Activated naive CD4-positive, alpha-beta T cell treated with anti-CD3 and anti-CD28 coated beads, Interleukin-2, amount 50 U/mL, for 72 hours (primary cell): ENCODE data around the gene DNASE2B. TPM values are rescaled to one million over a fixed set of nuclear protein-coding genes. Genes with fewer than 3 reads are reported as not detected.
"Not testable (repeated sequence)": the region's sequence is repeated elsewhere in the genome, so short reads cannot be mapped to it uniquely, and the experiment has no call there.

Source experiments
- ATAC-seq, 2 donors: fragments of 150-1000 bp; cut with Tn5 transposase; 2 replicates each; pipeline ENCODE4 v1.10.0; 2021; ENCODE audit warnings: mild to moderate bottlenecking in 2 of 2, moderate library complexity in 2 of 2
- DNase-seq, 2 donors: peaks; one replicate each; pipeline ENCODE4 v3.0.0; 2021 to 2022; ENCODE audit warnings: low spot score in 2 of 2
- H3K27ac Mint-ChIP-seq, 2 donors: one replicate each; pipeline ENCODE4 v1.8.0; 2022; ENCODE audit warnings: mild to moderate bottlenecking in 2 of 2, mixed read lengths in 2 of 2
- H3K36me3 Mint-ChIP-seq, 2 donors: one replicate each; pipeline ENCODE4 v1.8.0; 2022; ENCODE audit warnings: mixed read lengths in 2 of 2
- H3K9me3 Mint-ChIP-seq, 2 donors: one replicate each; pipeline ENCODE4 v1.8.0; 2022; ENCODE audit warnings: mixed read lengths in 2 of 2
- total RNA-seq, 2 donors: library from RNA; stranded (reverse); gene quantifications; one replicate each; pipeline ENCODE4 v1.2.3, GENCODE V29; 2022

Gene DNASE2B
- total RNA-seq, 2 donors from 2014 or later, result not detected

DNA sequence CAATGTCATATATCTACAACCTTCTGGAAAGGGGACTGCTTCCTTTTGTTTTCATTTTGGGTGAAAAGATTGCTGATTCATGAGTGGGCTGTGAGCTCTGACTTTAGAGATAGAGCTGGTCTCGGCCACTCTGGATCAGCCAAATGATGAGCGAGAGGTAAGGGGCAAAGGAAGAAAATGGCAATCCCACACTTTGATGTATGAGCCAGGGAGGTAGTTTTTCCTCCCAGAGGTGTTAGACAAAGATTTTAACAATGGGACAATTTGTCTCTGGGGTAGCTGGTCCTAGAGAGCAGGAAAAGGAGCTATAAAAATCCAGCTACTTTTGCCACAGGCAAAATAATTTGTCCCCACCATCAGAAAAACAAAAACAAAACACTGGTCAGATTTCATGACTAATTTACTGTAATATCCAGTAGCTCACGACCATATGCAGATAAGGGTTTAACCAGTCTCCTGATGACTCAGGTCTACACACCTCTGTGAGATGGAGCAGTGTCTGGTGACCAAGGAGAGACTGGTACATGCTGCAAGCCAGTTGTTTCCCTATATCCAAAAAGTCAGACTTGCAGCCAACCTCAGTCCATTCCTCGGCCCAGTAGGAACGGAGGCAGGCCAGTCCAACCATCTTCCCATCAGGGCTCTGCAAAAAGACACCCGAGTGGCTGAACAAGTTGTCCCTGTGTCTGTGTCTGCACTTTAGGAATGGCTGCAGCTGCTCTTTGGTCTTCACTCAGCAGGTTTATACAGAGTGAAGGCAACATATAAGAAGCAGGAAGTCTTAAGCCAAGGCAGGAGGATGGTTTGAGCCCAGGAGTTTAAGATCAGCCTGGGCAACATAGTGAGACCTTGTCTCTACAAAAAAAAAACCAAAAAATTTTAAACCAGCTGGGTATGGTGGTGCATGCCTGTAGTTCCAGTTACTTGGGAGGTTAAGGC is 29.2 kb downstream of the DNASE2B start:
- no peak for DNase-seq
- ATAC-seq, result peak in 1 of 2 donors; percentile 34
- Mint-ChIP-seq H3K9me3 (peaks cover 0 to 10% of the 10 kb centered on the region in 2 donors), H3K27ac (no peak overlapping the region), H3K36me3 (no peaks in the 10 kb centered on the region)

DNA sequence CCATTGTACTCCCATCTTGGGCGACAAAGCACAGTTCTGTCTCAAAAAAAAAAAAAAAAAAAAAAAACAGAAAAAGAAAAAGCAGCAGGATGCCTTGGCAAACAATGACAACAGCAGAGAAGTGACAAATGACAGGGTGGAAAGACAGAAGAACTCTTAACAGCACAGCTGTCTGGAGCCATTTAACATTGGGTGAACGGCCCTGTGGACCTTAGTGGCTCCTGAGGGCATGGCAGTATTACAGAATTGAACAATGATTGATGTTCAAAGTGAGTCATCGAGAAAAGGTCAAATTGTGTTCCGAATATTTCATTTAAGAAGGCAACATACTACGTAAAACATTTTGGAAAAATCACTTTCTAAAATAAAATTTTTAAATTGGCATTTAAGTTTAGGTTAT is 30.0 kb downstream of the DNASE2B start:
- peaks cover 0 to 10% of the 10 kb centered on the region in 2 donors for H3K9me3 Mint-ChIP-seq
- no peak overlapping the region for H3K27ac Mint-ChIP-seq
- ATAC-seq, result no peak
- no peaks in the 10 kb centered on the region for H3K36me3 Mint-ChIP-seq
- DNase-seq, result no peak

DNA sequence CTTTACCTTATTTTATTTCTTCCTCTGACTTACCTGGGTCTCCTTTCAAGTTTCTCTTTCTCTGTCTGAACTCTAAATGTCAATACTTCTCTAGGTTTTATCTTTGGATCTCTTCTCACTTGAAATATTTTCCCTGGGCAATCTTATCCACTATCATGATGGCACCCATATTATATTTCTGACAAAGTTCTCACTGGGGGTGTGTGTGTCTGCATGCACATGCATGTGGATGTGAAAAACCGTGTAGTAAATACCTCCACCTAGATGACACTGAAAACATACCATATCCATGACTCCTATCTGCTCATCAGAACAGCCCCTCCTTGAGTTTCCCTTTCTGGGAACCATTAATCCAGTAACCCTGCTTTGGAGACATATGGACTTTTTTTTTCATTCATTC is 30.9 kb downstream of the DNASE2B start:
- DNase-seq (no peak), ATAC-seq (no peak)
- H3K9me3 Mint-ChIP-seq, result peaks cover 0 to 10% of the 10 kb centered on the region in 2 donors
- H3K36me3 Mint-ChIP-seq, result no peaks in the 10 kb centered on the region
- no peak overlapping the region for H3K27ac Mint-ChIP-seq

DNA sequence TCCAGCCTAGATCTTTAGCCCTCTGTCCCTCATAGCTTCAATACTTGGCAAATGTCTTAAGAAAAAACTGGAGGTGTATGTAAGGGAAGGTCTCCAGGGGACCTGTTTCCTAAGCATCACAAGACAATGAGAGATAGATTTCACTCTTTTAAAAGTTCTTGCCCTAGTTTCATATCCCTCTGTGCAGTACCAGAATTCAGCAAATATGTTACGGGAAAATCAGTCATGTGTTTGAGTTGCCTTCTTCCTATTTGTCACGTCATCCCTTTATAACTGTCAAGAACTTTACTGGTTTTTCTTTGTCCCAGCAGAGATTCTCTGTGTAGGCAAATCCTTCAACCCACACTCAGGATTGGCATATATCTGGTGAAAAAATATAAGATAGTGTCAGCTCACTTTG is 32.3 kb downstream of the DNASE2B start:
- Mint-ChIP-seq H3K27ac (no peak overlapping the region), H3K36me3 (no peaks in the 10 kb centered on the region), H3K9me3 (peaks cover 0 to 10% of the 10 kb centered on the region in 2 donors)
- DNase-seq (no peak), ATAC-seq (no peak)

DNA sequence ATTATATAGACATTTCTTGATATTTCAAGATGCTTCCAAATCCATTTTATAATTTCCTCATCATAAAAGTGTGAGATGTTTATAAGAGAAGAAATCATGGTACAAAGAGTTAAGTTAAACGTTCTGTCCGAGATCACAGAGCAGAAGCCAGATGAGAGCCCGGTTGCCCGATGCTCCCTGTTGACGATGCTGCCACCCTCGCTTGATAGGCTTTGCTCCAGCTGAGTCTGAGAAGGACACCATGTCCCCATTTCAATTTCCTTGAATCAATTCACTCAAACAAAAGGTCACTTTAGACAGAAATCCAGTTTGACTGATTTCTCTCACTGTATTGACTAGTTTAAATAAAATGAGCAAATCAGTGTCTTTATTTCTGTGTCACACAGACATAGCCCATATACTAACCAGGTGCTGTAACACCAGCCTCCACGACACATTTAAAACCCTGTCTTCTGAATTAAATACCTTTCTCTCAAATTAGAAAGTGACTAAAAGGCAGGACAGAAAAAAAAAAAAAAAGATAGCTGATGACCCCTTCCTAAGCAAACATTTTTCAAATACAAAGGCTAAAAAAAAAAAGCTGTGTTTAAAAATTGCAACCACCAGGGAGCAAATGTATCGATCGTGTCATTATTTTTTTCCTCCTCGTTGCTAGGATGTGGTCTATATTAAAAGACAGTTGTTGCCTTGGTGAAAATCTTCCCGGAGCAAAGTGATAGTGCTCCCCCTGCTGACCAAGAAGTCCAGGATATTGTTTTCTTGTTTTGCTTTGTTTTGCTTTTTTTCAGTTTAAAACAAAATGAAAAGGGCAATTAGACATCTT is 35.2 kb downstream of the DNASE2B start:
- peaks cover 0 to 10% of the 10 kb centered on the region in 2 donors for H3K9me3 Mint-ChIP-seq
- H3K27ac Mint-ChIP-seq, result peak overlapping the region in 1 of 2 donors; percentile 34
- DNase-seq, result peak in 1 of 2 donors; percentile 52
- peak; percentile 75 to 87 for ATAC-seq
- no peaks in the 10 kb centered on the region for H3K36me3 Mint-ChIP-seq

DNA sequence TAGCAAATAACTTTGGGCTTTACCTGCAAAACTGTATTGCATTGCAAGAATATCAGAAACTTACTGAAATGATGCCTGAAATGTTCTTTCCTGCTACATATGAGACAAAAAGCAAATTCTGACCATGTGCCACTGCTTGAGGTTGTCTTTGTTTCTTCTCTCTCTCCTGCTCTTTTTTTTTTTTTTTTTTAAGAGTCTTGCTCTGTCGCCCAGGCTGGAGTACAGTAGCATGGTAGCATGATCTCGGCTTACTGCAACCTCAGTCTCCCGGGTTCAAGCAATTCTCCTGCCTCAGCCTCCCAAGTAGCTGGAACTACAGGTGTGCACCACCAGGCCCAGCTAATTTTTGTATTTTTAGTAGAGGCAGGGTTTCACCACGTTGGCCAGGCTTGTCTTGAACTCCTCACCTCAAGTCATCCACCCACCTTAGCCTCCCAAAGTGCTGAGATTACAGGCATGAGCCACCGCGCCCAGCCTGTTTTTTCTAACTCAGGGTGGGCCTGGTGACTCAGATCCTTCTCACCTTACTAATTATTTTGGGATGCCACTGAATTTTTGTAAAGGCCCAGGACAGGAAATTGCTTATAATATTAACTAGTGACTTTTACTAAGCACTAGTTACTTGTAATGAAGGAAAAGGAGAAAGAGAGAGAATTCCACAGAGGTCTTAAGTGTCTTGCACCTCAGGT is 35.9 kb downstream of the DNASE2B start:
- ATAC-seq, result peak; percentile 16 to 26
- no peak for DNase-seq
- no peak overlapping the region for H3K27ac Mint-ChIP-seq
- peaks cover 0 to 10% of the 10 kb centered on the region in 2 donors for H3K9me3 Mint-ChIP-seq
- H3K36me3 Mint-ChIP-seq, result no peaks in the 10 kb centered on the region

DNA sequence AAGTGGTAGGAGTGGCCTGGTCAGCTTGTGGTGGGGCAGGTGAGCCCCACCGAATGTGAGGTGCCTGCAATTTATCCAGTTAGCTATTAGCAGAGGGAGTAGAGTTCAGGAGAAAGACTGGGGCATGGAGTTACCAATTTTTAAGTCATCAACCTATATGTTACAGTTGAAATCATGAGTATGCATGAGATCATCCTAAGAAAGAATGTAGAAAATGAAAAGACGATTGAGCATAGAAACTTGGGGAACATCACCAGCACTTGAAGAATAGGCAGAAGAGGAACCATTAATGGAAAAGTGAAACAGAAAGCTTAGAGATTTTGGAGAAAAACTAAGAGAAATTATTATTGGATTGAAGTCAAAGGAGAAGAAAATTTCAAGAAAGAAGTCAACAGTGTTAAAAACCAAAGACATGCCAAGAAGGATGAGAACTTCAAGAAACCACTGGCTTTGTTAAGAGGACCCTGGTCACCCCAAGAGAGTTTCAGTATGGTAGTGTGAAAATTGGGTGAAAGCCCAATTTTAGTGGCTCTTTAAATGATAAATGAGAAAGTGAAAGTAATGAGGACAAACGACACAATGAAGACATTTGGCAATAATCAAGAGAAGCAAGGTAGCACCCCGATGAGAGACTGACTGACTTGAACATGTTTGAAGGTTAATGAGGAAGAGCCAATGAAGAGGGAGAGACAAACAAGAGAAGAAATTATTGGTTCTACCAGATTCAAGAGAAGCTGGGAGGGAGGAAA is 36.7 kb downstream of the DNASE2B start:
- H3K27ac Mint-ChIP-seq, result no peak overlapping the region
- ATAC-seq (peak; percentile 19 to 30), DNase-seq (no peak)
- peaks cover 0 to 5% of the 10 kb centered on the region in 2 donors for H3K9me3 Mint-ChIP-seq
- no peaks in the 10 kb centered on the region for H3K36me3 Mint-ChIP-seq

DNA sequence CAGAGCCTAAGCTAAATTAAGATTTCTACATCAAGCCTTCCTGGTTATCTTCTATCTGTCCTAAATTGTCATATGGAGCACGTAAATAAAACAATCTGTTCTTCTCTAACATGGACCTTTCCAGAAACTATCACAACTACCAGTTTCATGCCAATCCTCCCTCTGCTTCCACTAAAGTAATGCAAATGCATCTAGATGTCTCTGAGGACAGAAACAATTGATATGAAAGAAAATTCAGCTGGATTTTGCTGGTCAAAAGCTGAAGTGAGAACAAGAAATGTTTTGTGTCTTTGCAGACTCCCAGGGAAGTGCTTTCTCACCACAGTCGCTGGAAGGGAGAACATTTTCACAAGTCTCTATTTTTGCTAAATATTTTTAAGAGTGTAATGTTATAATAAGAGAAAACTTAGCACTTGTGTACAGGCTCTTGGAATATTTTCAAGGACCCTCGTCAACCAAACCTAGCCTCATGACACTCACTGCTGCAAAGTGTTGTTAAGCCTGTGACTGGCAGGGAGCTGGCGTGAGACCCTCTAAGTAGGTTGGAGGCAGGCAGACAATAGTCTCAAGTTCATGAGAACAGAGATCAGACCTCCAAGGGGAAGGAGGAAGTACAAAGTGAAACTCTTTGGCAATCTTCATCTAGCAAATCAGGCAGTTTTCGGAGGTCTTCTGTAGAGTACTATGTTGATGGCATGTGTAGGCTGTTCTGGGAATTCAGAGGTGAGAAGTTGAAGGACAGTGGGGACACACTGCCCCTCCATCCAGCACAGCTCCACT is 38.8 kb downstream of the DNASE2B start:
- Mint-ChIP-seq H3K9me3 (no peaks in the 10 kb centered on the region), H3K27ac (peak overlapping the region in 1 of 2 donors; percentile 57), H3K36me3 (no peaks in the 10 kb centered on the region)
- ATAC-seq (peak in 1 of 2 donors; percentile 14), DNase-seq (no peak)

DNA sequence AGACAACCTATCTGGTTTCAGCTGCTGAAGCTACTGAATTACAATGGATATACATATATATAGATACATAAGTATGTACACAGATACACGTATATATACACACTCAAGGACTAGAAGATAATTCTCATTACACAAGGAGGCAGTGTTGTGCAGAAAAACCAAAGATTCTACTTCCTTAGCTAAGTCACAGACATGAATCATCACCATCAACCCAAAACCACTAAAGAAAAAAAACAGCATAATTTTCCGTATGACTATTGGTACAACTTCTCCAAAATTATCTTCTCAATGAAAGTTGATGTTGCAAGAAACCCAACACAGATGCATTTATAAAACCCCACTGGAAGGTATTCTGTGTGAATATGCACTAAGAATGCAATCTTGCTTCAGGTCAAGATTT is 44.0 kb downstream of the DNASE2B start:
- Mint-ChIP-seq H3K9me3 (peaks cover 0 to 11% of the 10 kb centered on the region in 2 donors), H3K27ac (peak overlapping the region in 1 of 2 donors; percentile 42), H3K36me3 (peaks cover 0 to 5% of the 10 kb centered on the region in 2 donors)
- no peak for DNase-seq
- ATAC-seq, result peak; percentile 96 to 100

DNA sequence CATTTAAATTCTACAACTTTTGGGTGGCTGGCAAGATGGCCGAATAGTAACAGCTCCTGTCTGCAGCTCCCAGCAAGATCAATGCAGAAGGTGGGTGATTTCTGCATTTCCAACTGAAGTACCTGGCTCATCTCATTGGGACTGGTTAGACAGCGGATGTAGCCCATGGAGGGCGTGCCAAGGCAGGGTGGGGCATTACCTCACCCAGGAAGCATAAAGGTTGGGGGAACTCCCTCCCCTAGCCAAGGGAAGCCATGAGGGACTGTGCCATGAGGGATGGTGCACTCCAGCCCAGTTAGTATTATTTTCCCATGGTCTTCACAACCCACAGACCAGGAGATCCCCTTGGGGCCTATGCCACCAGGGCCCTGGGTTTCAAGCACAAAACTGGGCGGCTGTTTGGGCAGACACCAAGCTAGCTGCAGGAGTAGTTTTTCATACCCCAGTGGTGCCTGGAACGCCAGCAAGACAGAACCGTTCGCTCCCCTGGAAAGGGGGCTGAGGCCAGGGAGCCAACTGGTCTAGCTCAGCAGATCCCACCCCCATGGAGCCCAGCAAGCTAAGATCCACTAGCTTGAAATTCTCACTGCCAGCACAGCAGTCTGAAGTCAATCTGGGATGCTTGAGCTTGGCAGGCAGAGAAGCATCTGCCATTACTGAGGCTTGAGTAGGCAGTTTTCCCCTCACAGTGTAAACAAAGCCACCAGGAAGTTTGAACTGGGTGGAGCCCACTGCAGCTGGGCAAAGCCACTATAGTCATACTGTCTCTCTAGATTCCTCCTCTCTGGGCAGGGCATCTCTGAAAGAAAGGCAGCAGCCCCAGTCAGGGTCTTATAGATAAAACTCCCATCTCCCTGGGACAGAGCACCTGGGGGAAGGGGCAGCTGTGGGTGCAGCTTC is 44.7 kb downstream of the DNASE2B start:
- not testable (repeated sequence) for H3K36me3 Mint-ChIP-seq, DNase-seq
- H3K9me3 Mint-ChIP-seq, result peaks cover 0 to 11% of the 10 kb centered on the region in 2 donors
- peak overlapping the region in 1 of 2 donors; percentile 42 for H3K27ac Mint-ChIP-seq
- peak; percentile 44 to 80 for ATAC-seq

DNA sequence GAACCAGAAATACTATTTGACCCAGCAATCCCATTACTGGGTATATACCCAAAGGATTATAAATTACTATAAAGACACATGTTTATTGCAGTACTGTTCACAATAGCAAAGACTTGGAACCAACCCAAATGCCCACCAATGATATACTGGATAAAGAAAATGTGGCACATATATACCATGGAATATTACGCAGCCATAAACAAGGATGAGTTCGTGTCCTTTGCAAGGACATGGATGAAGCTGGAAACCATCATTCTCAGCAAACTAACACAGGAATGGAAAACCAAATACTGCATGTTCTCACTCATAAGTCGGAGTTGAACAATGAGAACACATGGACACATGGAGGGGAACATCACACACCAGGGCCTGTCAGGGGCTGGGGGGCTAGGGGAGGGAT is 50.4 kb downstream of the DNASE2B start:
- not testable (repeated sequence) for H3K36me3 Mint-ChIP-seq, ATAC-seq, DNase-seq, H3K27ac Mint-ChIP-seq
- H3K9me3 Mint-ChIP-seq, result peaks cover 0 to 11% of the 10 kb centered on the region in 2 donors

DNA sequence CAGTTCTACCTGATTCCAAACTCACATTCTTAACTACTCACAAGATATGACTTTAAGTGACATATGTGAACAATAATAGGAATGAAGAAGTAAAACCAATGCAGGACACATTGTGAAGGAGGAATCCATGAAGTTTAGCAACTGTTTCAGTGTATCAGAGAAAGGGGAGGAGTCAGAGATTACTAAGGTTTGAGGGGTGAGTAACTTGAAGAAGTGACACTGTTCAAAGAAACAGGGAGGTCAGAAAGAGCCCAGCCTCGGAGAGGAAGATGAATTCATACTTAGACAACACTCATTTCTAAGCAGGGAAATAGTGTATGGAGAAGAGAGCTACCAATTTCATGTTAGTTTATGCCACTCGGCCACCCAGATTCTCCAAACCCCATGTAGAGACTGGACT is 52.6 kb downstream of the DNASE2B start:
- peaks cover 0 to under 1% of the 10 kb centered on the region in 2 donors for H3K36me3 Mint-ChIP-seq
- H3K27ac Mint-ChIP-seq, result no peak overlapping the region
- ATAC-seq (peak in 1 of 2 donors; percentile 47), DNase-seq (no peak)
- H3K9me3 Mint-ChIP-seq, result peaks cover 0 to 3% of the 10 kb centered on the region in 2 donors

DNA sequence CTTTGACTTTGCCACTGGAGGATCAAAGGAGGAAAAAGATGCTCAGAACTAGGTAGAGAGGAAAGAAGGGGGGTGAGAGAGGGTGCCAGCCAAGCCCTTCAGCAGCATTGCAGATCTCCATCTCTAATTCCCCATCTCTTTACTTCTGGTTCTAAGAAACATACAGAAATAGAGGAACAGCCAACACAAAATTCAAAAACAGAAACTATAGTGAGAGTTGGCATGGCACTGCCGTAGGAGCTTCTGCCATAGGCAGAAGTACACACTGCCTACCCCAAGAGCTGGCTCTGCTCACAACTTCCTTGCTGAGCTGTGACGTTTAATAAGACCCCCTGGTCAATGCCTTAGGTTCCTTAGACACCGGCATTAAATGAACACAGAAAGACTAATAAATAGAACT is 54.2 kb downstream of the DNASE2B start:
- no peak for ATAC-seq
- no peaks in the 10 kb centered on the region for H3K36me3 Mint-ChIP-seq
- DNase-seq, result no peak
- H3K27ac Mint-ChIP-seq, result no peak overlapping the region
- no peaks in the 10 kb centered on the region for H3K9me3 Mint-ChIP-seq

DNA sequence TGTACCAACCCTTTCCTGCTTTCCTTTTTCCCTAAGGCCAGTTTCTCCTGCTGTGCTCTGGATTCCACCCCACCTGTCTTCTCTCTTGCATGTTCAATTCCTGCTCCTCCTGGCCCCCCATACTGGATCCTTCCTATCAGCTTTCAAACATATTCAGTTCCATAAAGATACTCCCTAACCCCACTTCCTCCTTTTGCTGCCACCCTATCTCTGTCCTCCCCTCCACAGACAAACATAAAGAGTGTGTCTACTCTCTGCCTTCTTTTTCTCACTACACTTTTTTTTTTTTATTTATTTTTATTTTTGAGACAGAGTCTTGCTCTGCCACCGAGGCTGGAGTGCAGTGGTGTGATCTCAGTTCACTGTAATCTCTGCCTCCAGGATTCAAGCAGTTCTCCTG is 63.8 kb downstream of the DNASE2B start:
- no peak for ATAC-seq
- no peak overlapping the region for H3K27ac Mint-ChIP-seq
- no peaks in the 10 kb centered on the region for H3K9me3 Mint-ChIP-seq

More for the DNA sequence above, 63.8 kb downstream of the DNASE2B start:
- no peak for DNase-seq
- peaks cover 0 to 4% of the 10 kb centered on the region in 2 donors for H3K36me3 Mint-ChIP-seq
